Left cardiac atrium (tissue), 4 donors: Measurements from ENCODE around the gene GLRX. TPM values are rescaled to one million over a fixed set of nuclear protein-coding genes. Genes with fewer than 3 reads are reported as not detected.
A peak's percentile ranks its signal among the peaks of the same experiment; 100 is the strongest.
"Not testable (repeated sequence)": the region's sequence is repeated elsewhere in the genome, so short reads cannot be mapped to it uniquely, and the experiment has no call there.

ENCODE experiments used
- ATAC-seq, 2 donors: fragments of 200-7000 bp; cut with Tn5 transposase; one replicate each; pipeline ENCODE4 v1.9.1; 2020; ENCODE audit warnings: mild to moderate bottlenecking in 2 of 2, moderate library complexity in 2 of 2
- DNase-seq: peaks from one replicate; pipeline ENCODE4 v3.0.0-alpha.2; 2020
- intact Hi-C, 2 donors: fragments of 100-400 bp; cut with DNase I; formaldehyde crosslinking; loops; one replicate each; pipeline versions ENCODE4 v1.14.1 to v1.15.1; 2022 to 2023
- total RNA-seq, 2 donors: library from RNA; stranded (reverse); fragmentation: NEBNext Ultra II Directional; extraction: Animal tissue kit (Norgen Biotek cat#: 25700); gene quantifications; one replicate each; pipeline ENCODE4 v1.2.1, GENCODE V29; 2021
- donor health status: DM: no; HTN: yes; CAD: no.
- donor health status: DM: no; HTN: yes; CAD: no; lungs with severe emphysema.
- donor health status: DM: yes; HTN: yes; CAD: no.
- donor health status: Dilated cardiomyopathy.

GLRX gene
- total RNA-seq, 2 donors from 2014 or later, result 73.1 to 76.0 TPM

DNA sequence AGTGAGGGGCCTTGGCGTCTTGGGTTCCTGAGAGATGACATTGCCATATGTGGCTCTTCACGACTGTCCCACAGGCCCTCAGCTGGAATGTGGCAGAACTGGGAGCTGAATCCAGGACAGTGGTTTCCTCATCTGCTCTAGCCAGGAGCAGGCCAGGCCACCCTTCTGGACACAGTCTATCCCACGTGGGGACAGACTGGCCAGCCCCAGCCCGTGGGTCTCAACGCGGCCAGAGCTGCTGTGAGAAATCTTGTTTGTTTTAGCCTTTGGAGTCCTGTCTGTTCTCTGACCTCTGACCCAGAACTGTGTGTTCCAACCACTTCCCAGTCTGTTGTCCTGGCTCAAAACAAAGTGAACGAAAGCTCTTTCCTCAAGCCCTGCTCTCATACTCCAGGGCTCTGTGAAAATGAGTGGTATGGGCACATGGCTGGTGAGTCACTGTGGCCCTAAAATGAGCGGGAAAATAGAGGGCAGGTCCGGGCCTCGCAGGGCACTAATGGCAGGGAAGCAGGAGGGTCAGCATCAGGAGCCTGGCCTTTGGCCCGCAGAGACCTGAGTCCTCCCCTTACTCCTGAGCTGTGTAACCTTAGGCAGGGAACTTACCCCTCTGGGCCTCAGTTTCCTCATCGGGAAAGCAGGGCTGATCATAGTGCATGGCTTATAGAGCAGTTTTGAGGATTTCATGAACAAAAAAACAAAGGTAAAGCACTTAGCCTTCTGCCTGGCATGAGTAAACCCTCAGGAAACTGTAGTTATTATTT lies 34.8 kb upstream of the GLRX start:
- DNase-seq (peak; percentile 86), ATAC-seq (peak; percentile 68)
- intact Hi-C loops, result loop anchor here in 1 of 2 donors (5.0 kb wide), 1 partner anchor 480 kb away; no protein-coding TSS in a partner anchor

DNA sequence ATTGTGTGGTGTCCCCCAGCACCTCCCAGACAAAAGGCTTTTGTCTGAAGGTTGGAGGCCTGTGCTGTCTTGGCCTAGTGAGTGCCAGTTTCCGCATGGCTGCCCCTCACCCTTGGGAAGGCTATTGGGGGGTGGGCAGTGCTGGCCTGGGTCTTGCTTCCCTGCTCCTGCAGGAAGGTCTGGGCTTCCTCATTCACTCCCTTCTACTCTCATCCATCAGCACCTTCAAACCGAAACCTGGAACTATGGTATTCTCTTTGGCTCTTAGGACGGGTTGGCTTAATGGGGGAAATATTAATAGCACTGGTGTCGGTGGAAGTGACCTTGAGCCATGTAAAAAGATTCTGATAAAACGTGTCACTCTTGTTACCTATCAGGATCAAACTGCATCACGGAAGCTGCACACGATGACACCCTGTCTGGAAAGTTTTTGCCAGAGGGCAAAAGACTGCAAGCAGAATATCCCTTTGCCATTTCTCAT lies 34.0 kb upstream of the GLRX start:
- DNase-seq (no peak), ATAC-seq (peak; percentile 18 to 48)
- intact Hi-C loops, result loop anchor here in 1 of 2 donors (5.0 kb wide), 1 partner anchor 481 kb away; no protein-coding TSS in a partner anchor

DNA sequence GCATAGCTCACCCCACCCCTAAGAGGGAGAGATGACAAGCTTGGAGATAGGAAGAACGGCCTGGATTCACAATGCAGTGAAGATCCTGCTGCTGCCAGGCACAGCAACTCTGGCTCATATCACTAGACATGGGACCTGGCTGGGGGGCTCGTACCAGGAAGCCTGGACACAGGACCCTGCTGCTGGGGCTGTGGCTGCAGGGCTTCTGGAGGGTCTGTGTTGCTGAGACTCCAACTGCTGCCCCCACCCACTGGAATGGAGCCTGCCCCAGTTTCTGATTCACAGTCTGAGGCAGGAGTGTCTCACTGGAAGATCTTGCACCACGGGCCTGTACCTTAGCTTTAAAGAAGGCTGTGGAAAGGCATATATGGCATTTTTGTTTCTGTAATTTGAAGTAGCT lies 31.0 kb upstream of the GLRX start:
- DNase-seq (no peak), ATAC-seq (no peak)
- intact Hi-C loops, result no loop called here

DNA sequence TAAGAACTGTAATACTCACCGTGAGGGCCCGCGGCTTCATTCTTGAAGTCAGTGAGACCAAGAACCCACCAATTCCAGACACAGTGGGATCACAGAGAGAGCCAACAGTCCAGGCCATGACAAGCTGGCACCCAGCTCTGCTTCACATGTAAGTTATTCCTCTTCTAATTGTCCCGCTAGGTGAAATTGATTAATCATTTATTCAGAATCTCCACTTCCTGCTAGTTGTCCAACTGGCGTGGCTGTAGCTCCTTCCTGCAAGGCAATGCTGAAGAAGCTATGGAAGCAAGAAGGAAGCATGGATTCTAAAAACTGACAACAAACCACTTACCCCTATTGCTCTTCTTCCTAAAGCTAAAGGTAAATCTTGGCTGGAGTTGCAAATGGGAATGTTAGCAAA lies 30.0 kb upstream of the GLRX start:
- no peak for ATAC-seq
- intact Hi-C loops, result no loop called here
- no peak for DNase-seq

DNA sequence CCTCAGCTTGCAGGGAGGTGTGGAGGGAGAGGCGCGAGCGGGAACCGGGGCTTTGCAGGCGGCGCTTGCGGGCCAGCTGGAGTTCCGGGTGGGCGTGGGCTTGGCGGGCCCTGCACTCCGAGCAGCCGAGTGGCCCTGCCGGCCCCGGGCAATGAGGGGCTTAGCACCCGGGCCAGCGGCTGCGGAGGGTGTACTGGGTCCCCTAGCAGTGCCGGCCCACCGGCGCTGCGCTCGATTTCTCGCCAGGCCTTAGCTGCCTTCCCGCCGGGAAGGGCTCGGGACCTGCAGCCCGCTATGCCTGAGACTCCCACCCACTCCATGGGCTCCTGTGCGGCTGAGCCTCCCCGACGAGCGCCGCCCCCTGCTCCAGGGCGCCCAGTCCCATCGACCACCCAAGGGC lies 28.6 kb upstream of the GLRX start:
- DNase-seq, intact Hi-C loops, ATAC-seq: not testable (repeated sequence)

DNA sequence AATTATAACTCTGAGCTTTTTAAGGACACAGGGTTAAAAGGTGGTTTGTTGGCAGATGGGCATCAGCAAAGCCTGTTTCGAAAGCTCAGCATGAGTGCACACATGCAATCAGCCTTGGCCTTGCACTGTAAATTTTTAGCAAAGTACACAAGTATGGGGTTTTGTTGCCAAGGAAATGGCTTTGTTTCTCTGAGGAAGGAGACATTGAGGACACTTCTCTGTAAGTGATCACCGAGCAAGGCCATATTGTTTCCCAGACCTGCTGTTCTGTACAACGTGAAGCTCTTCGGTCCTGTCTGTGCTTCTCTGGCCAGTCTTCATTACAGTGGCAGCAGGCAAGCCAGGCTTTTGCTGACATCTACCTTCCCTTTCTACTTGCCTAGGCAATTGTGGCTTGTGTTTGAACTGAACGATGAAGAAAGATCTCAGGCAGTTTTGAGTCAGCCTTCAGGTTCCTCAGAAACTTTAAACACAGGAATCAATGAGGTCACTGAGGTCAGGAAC lies 27.9 kb upstream of the GLRX start:
- DNase-seq (no peak), ATAC-seq (peak in 1 of 2 donors; percentile 20)
- intact Hi-C loops, result no loop called here

DNA sequence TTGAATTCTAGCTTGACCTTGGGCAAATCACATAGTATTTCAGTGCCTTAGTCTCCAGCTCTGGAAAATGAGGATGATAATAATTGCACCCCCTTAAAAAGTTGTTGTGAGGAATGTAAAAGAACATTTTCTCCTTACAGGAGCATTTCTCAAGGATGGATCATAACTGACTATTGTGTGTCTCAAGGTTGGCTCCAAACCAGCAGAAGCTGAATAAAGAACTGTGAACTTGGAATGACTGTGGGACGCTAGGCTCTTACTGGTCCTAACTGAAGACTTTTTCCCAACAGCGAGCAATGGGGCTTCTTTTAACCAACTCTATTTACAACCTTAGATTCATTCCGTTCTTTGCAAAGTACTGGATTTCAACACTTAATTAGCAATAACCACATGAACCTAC lies 26.2 kb upstream of the GLRX start:
- ATAC-seq (no peak), DNase-seq (no peak)
- intact Hi-C loops, result loop anchor here in 1 of 2 donors (10.0 kb wide), 1 partner anchor 204 kb away; the partner anchor contains the start of gene RFESD

DNA sequence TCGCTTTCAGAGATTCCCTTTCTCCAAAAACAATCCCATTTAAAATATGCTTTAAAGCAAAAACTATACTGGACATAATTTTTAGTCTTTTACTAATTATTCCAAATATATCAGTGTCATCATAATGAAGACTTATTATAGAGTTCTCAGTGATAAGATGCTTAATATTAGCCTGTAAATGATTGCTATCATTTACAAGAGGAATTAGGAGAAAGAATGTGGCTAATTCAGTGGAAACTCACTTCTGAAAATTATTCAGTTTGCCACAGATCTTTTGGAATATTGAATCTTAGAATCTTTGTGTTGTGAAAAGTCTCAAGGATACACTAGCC lies 24.7 kb upstream of the GLRX start:
- no peak for DNase-seq
- ATAC-seq, result no peak
- intact Hi-C loops, result loop anchor here (1.0 to 10.0 kb wide), 3 partner anchors 66 to 202 kb away; partner anchors contain the start of gene RFESD (in 1 of the 2)

DNA sequence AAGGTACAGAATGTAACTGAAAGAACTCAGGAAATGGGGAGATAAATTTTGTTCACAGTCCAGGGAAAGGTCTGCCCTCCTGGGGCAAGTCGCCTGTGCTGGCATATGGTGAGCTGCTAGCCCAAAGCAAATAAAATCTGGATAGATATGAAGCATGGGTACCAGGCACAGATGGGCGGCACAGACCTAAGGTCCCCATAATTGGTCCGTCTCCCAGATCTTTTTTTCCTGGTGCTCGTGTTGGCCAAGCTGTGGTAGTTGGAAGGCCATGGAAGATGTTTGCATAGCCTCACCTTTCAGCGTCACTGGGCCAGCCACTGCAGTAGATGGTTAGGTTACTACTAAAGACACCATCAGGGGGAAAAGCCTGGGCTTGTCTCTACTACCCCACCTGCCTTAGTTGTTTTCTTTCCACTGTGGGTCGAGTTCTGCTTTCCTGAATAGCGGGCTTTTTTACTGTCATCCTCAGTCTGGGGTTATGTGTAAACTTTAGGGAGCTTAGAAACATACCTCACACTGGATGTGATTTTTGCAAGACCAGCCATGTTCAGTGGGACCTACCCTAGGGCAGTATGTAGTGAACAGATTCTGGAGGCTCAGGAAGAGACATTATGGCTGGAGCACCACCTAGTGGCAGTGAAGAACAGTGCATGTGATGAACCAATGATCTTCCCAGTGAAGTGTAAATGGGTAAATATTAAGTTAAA lies 24.2 kb upstream of the GLRX start:
- DNase-seq (peak; percentile 61), ATAC-seq (peak; percentile 76 to 77)
- intact Hi-C loops, result loop anchor here (1.0 to 10.0 kb wide), 3 partner anchors 65 to 202 kb away; partner anchors contain the start of gene RFESD (in 1 of the 2)

DNA sequence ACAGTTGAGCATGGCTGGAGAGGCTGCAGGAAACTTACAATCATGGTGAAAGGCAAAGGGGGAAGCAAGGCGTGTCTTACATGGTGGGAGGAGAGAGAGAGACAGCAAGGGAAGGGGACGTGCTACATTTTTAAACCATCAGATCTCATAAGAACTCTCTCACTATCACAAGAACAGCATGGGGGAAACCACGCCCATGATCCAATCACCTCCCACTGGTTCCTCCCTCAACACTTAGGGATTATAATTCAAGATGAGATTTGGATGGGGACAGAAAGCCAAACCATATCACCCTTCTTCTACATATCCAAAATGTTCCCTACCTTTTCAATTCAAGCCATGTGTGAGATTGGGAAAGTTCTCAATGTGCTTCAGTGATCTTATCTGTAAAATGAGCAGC lies 22.9 kb upstream of the GLRX start:
- intact Hi-C loops, result loop anchor here in 1 of 2 donors (10.0 kb wide), 1 partner anchor 201 kb away; the partner anchor contains the start of gene RFESD

DNA sequence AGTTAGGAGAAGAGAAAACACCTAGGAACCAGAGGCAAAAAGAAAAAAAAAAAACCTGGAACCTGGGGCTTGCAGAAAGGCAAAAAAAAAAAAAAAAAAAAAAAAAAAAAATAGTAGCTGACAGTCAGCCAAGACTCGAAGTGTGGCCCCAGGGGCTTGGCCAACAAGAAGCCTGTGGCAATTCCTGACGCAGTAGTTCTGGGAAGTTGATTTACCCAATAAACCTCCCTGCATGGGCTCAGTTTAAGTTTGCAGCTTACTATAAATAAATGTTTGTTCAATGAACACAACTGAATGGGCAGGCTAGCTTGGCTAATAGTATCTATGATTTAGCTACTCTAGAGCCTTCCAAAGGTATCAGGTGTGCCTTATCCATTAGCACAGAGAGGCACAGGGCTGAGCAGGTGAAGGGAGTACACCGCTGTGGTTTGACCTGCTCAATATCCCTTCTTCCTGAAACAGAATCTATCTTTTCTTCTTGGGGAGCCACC lies 21.3 kb upstream of the GLRX start:
- DNase-seq (no peak), ATAC-seq (peak in 1 of 2 donors; percentile 32)
- intact Hi-C loops, result loop anchor here in 1 of 2 donors (2.0 to 10.0 kb wide), 2 partner anchors 63 to 199 kb away; partner anchors contain the start of gene RFESD

More for the DNA sequence above, 22.9 kb upstream of the GLRX start:
- DNase-seq, result no peak
- no peak for ATAC-seq

DNA sequence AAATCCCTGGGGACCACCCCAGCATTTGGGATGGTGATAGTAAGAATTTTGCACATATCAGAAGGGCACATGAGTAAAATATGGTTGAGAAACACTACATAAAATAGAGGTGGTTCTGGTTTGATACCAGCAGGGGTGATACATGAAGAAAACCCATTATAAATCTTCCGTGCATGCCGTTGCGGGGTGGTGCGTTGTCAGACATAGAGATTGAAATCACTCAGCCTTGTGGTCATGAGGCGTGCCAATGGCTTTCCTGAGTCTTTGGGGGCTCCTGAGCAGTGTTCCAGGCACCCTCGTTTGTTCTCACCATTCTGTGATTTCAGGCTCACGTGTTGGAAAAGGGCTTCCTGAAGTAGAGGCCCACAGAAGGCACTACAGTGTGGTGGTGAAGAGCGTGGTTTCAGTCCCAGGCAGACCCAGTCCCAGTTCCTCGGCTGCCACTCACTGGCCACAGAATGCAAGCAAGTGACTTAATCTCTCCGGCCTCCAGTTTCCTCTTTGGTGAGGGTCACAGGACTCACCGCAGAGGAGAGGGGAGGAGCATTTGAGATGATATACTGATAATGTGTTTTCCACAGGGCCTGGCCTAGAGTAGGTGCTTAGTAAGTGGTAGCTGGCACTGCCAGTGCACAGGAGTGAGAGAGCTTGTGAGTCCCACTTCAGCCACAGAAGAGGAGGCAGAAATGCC lies 20.5 kb upstream of the GLRX start:
- ATAC-seq, result peak; percentile 76 to 77
- intact Hi-C loops, result loop anchor here in 1 of 2 donors (2.0 to 10.0 kb wide), 2 partner anchors 62 to 198 kb away; partner anchors contain the start of gene RFESD
- peak; percentile 65 for DNase-seq

DNA sequence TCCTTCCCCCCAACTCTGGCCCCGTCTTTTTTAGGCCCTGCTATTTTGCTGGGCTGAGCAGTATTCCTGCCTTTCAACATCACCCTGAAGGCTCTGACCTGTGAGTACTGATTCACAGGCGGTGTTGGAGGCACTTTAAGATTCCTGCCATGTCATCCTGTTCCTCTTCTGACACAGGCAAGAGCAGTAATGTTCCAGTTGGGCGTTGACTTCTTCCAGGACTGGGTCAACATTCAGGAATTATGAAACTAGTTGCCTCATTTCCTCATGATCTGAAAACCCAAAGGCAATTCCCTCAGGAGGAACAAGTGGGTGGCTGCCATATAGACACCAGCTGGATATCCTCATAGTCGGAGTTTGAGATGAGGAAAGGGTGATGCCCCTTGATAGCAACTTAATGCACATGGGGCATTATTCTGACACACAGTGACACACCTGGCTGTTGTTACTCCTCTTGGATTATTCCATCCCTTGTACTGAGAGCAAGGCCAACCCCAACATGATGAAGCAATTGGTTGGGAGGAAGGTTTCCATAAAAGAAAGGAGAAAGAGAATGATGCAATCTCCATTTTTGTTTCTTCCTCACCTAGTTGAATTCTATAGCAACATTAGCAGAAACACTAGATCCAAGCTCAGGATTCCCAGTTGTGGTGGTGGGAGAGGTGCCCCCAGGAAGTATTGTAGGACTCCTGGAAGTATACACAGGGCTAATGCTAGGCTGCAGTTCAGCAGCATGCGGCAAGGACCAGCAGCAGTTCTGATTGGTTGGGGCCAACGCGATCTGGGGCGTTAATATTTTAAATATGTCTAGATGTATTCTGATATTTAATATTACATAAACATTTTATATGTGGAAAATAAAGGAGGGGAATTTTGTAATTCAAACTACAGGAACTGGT lies 19.6 kb upstream of the GLRX start:
- DNase-seq, result peak; percentile 50
- intact Hi-C loops, result loop anchor here in 1 of 2 donors (2.0 to 10.0 kb wide), 2 partner anchors 61 to 197 kb away; partner anchors contain the start of gene RFESD
- peak; percentile 53 to 77 for ATAC-seq

DNA sequence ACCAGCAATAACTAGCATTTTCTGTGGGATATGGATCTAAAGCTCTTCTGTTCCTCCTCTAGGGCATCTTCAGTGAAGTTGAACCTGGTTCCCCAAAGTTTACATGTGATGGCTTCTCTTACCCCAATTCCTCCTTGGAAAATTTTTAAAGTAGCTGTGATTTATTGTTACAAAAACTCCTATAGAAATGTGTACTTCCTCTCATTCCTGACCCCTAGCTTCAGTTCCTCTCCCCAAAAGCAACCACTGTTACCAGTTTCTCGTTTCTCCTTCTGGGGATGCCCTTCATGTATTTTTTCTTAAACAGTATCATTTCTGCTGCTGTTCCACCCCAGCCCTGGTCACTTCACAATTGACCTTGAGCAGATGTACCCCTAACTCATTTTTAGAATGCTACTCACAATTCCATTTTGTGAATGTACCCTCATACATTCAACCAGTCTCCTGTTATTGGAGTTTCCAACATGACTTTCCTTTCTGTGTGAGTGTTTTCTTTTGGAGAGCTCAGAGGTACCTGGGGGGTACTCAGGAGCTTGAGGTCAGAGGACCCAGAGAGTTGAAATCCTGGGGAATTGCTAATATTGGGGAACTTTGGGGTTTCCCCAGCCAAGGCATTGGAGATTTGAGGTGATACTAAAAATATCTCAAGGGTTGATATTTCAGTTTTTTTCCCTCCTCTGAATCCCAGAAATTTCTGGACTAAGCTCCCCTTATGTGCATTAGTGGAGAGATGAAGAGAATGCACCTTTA lies 18.6 kb upstream of the GLRX start:
- no peak for ATAC-seq
- intact Hi-C loops, result loop anchor here in 1 of 2 donors (10.0 kb wide), 1 partner anchor 196 kb away; the partner anchor contains the start of gene RFESD
- no peak for DNase-seq

DNA sequence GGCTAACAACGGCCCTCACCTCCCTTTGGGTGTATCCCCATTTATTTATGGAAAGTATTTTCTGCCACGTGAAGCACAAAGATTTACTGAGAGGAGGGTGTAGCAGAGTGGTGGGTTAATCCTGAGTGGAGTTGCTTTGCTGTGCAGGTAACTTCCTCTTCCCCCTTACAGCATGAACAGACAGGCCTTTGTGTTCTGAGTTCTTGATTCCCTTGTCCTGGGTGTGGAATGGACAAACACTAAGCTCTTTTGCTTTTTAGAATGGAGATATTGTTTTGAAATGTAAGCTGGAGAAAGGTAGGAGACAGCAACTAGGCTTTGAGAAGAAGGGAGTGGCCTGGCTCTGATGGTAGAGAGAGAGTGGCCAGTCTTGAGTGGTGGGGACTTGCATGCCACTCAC lies 17.1 kb upstream of the GLRX start:
- no peak for ATAC-seq
- intact Hi-C loops, result loop anchor here in 1 of 2 donors (10.0 kb wide), 1 partner anchor 195 kb away; the partner anchor contains the start of gene RFESD

DNA sequence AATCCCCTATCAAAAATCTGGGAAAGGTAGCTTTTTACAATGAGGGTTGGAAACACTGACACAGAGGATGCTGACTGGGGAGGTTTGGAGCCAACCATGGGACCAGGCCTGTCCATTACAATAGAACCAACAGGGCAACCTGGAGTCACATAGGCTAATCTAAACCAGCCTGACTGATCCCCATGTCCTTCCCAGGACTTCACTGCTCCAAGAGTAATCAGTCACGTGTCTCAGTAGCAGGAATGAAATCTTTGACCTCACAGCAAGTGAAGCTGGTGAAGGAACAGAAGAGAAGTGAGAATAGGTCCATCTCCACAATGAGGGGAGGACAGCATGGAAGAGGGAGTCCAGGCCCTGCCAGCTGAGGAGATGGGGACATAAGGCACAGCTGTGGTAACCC lies 16.0 kb upstream of the GLRX start:
- no peak for ATAC-seq

More for the DNA sequence above, 17.1 kb upstream of the GLRX start:
- no peak for DNase-seq

DNA sequence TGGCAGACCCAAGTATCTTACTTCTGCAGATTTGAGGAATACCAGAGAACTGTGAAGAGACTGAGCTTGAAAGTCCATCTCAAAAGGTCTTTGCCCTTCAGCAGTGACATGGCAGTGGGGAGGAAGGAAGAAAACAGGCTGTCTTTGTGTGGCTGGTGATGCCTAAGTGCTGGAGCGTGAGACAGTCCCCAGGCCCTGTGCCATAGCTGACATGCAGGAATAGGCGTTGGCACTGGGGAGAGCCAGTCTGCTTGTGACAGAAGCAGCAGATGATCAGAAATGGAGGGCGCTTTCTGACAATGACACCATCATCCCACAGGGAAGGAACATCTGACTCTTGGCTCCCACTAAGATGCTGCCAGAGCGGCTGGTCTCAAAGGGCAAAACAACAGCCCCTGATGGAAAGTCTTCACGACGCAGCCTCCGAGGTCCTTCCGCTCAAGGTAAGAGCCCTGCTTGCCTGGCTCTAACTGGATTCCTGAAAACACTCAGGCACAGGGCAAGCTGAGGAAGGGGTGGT lies 15.5 kb upstream of the GLRX start:
- ATAC-seq, result no peak
- intact Hi-C loops, result no loop called here
- DNase-seq, result no peak

More for the DNA sequence above, 16.0 kb upstream of the GLRX start:
- no peak for DNase-seq
- intact Hi-C loops, result no loop called here
